ENCODE results near the gene PLPPR1.

GRCh38 chr9:101173907-101174306 is 145.4 kb downstream of the PLPPR1 start:
- no peak for TF ChIP-seq CTCF (IDR thresholded peaks at IDR 0.05)
- no peak for TF ChIP-seq EZH2 (IDR thresholded peaks at IDR 0.05)

All from neural progenitor cell (in vitro differentiated cells).